NB4 (cell line): ENCODE results near the gene AFF2.

Experiments
- CTCF ChIP-seq: IDR thresholded peaks from one replicate; pipeline ENCODE4 v1.5.1; 2012; ENCODE audit warnings: low read depth, low read length
- POLR2A ChIP-seq: IDR thresholded peaks from 2 replicates; pipeline ENCODE4 v1.6.1; 2011; ENCODE audit warnings: mild to moderate bottlenecking; ENCODE audit not compliant: insufficient read length; ENCODE audit errors: extremely low read depth

DNA sequence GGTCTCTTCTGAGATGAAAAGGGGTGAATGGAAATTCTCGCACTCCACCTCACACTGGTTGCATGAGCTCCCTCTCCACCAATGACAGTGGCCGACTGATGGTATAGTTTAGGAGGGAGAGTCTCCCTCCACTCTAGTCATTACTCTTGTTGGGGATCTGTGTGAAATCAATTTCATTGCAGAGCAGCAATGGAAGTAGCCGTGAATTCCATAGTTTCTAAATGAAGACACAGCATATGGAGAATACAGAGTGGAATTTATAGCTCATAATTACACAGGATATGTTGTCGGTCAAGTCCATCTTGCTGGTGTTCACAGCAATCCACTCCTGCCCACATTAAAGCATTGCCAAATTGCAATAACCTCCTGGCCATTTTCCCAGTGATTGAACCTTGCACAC lies 426.0 kb downstream of the AFF2 start:
- TF ChIP-seq CTCF (no peak), POLR2A (no peak)
